Ovary (tissue), 9 donors: ENCODE data around the gene DNER. TPM values are rescaled to one million over a fixed set of nuclear protein-coding genes. Genes with fewer than 3 reads are reported as not detected.
"Not testable (repeated sequence)": the region's sequence is repeated elsewhere in the genome, so short reads cannot be mapped to it uniquely, and the experiment has no call there.

Experiments used
- DNase-seq, 5 donors: peaks; one replicate each; pipeline ENCODE4 v3.0.0-alpha.2; 2019 to 2020
- H3K27ac ChIP-seq, 2 donors: fragments of 200-600 bp; one replicate each; pipeline versions ENCODE4 v1.5.1 to v1.8.0; 2019 to 2022
- H3K27me3 ChIP-seq: fragments of 200-600 bp; one replicate; pipeline ENCODE4 v1.8.0; 2022
- H3K36me3 ChIP-seq: fragments of 200-600 bp; sonication (generic); one replicate; pipeline ENCODE4 v1.5.1; 2019
- H3K4me1 ChIP-seq: one replicate; pipeline ENCODE4 v1.8.1; 2013; ENCODE audit warnings: mild to moderate bottlenecking, moderate library complexity; ENCODE audit not compliant: insufficient read depth
- H3K4me3 ChIP-seq: fragments of 200-600 bp; sonication (generic); one replicate; pipeline ENCODE4 v1.5.1; 2017
- H3K9me3 ChIP-seq, 2 donors: fragments of 200-600 bp in 1 of 2; sonication (generic) in 1 of 2; one replicate each; pipeline versions ENCODE4 v1.5.1 to v1.8.1; 2013 to 2019; ENCODE audit warnings: mild to moderate bottlenecking in 1 of 2, moderate library complexity in 1 of 2
- EP300 ChIP-seq: sonication (generic); formaldehyde crosslinking; IDR thresholded peaks from one replicate; pipeline ENCODE4 v1.6.1; 2017; ENCODE audit warnings: antibody characterized with exemption
- POLR2A ChIP-seq: fragments of 450-650 bp; IDR thresholded peaks from one replicate; pipeline ENCODE4 v1.6.1; 2017; ENCODE audit warnings: antibody characterized with exemption, mild to moderate bottlenecking, moderate library complexity
- WGBS, 3 donors: extraction: QIAGEN DNeasy Blood & Tissue Kit in 1 of 3; methylation state at CpG; one replicate each; pipeline versions ENCODE4 v1.1.5 to v1.1.7; 2013 to 2017; 5-methylcytosine and 5-hydroxymethylcytosine counted together
- intact Hi-C, 4 donors: fragments of 100-400 bp; cut with DNase I; formaldehyde crosslinking; loops; one replicate each; pipeline versions ENCODE4 v1.11.0 to v1.15.1; 2022 to 2023
- polyA plus RNA-seq, 2 donors: library from polyadenylated mRNA; stranded (reverse); fragments of 200-250 nt in 1 of 2; fragments of 350-450 nt in 1 of 2; fragmentation: Illumina TruSeq in 1 of 2; extraction: RNeasy Lipid Tissue Mini Kit (QIAGEN cat#74804) in 1 of 2; gene quantifications; one replicate each; pipeline ENCODE4 v1.2.3, GENCODE V29; 2013 to 2014
- total RNA-seq, 7 donors: library from RNA; depleted of rRNA in 2 of 7; stranded (reverse); fragments of >200 nt in 2 of 7; fragmentation: NEBNext Ultra II Directional in 3 of 7; extraction: Animal tissue kit (Norgen Biotek cat#: 25700) in 3 of 7; gene quantifications; one replicate each; pipeline versions ENCODE4 v1.1.0 to v1.2.4, GENCODE V29; 2016 to 2023
- TF ChIP-seq, protein P1 (sequence below), 3 donors: fragments of 450-650 bp in 2 of 3; fragments of 200-600 bp in 1 of 3; IDR thresholded peaks; one replicate each; pipeline versions ENCODE4 v1.5.1 to v1.8.0; 2016 to 2022; ENCODE audit warnings: antibody characterized with exemption in 3 of 3, mild to moderate bottlenecking in 1 of 3
- donor health status: DM: no; HTN: no; CAD: no; lungs with moderate emphysema.
- donor health status: DM: no; HTN: no; CAD: no.
- donor health status: Bipolar disorder and iron deficiency.
- donor health status: DM: yes; HTN: yes; CAD: no.
- donor health status: DM: no; HTN: no; CAD: no.
- donor health status: DM: yes; HTN: yes; CAD: no.

The DNER gene
- total and polyA plus RNA-seq, 9 donors, result 0.17 to 2.7 (median 1.2) TPM; not detected in 1

DNA sequence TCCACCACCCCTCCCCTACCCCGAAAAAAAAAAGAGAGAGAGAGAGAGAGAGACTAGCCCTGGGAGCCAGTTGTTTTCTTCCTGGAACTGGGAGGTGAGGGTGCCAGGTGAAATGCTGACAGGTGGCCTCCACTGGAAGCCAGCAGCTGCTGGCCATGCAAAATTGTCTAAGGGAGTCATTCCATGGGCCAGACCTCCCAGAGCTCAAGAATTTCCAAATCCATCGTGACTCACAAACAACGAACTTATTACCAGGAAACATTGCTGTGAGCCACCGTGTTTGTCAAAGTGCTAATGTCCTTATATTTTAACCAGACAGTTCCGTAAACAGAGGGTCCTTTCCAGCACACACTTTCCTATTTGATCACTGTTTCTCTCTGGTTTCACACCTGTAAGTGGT lies 374.7 kb downstream of the DNER start:
- TF ChIP-seq POLR2A (no peak), EP300 (no peak)
- TF ChIP-seq, protein P1, sequence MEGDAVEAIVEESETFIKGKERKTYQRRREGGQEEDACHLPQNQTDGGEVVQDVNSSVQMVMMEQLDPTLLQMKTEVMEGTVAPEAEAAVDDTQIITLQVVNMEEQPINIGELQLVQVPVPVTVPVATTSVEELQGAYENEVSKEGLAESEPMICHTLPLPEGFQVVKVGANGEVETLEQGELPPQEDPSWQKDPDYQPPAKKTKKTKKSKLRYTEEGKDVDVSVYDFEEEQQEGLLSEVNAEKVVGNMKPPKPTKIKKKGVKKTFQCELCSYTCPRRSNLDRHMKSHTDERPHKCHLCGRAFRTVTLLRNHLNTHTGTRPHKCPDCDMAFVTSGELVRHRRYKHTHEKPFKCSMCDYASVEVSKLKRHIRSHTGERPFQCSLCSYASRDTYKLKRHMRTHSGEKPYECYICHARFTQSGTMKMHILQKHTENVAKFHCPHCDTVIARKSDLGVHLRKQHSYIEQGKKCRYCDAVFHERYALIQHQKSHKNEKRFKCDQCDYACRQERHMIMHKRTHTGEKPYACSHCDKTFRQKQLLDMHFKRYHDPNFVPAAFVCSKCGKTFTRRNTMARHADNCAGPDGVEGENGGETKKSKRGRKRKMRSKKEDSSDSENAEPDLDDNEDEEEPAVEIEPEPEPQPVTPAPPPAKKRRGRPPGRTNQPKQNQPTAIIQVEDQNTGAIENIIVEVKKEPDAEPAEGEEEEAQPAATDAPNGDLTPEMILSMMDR (IDR thresholded peaks at IDR 0.05), result no peak
- H3K27me3 ChIP-seq, result no peaks in the 10 kb centered on the region
- DNase-seq, result no peak
- no peaks in the 10 kb centered on the region for H3K9me3 ChIP-seq
- intact Hi-C loops, result loop anchor here in 2 of 4 donors (5.0 to 10.0 kb wide), 2 partner anchors 245 to 248 kb away; no protein-coding TSS in a partner anchor
- H3K27ac ChIP-seq, result no peak overlapping the region
- 89 to 93% (median 90%) methylated on average over 5 of the region's 5 CpGs for WGBS, 3 donors
- H3K36me3 ChIP-seq, result no peaks in the 10 kb centered on the region
- H3K4me1 ChIP-seq, result no peaks in the 10 kb centered on the region
- H3K4me3 ChIP-seq, result no peak overlapping the region

DNA sequence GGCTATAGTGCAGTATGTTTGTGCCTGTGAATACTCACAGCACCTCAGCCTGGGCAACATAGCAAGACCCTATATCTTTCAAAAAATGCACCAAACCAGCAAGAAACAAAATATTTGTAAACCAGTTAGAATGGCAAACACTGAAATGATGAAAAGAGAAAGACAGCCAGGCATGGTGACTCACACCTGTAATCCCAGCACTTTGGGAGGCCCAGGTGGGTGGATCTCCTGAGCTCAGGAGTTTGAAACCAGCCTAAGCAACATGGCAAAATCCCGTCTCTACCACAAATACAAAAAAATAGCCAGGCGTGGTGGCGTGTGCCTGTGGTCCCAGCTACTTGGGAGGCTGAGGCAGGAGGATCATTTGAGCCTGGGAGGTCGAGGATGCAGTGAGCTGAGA lies 375.2 kb downstream of the DNER start:
- H3K4me1 ChIP-seq, DNase-seq, H3K27me3 ChIP-seq, H3K9me3 ChIP-seq, H3K4me3 ChIP-seq, H3K27ac ChIP-seq, H3K36me3 ChIP-seq, intact Hi-C loops: not testable (repeated sequence)
- WGBS, 3 donors, result 89 to 94% (median 91%) methylated on average over 4 of the region's 4 CpGs

DNA sequence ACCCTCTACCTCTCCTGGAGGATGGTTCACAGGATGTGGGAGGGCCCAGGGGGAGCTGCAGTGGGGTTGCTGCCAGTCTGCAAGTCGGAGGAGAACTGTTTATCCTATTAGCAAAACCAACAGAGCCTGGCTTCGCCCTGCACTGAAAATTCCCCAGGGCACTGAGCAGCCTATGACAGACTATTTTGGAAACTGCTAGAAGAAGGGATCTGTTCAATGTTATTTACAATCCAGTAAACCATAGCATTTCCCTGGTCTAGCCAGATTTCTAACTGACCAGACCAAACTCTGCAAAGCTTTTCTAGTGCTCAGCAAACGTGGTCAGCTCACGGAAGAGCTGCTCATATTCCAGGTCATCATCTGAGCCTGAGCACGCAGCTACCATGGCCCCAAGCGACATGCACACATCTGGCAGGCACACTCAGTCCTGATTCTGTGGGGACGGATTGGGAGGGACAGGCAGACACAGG lies 378.4 kb downstream of the DNER start:
- no peak for DNase-seq

DNA sequence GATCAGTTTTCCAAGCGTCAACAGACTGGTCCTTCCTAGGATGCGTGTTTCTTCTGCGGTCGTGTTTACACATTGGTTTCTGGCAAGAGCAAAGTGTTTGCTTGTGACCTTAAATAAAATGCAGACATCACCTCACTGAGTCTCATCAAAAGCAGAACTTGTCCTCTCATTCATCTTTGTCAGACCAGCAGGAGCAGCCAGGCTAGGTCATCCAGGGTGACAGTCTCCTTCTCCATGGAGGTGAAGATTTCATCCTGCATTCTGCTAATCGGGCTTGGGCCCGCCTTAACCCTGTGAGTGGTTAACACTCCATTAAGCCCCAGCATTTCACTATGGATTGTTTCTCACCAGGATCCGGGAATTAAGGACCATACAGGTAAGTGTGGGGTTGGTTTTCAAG lies 379.0 kb downstream of the DNER start:
- H3K4me1 ChIP-seq, result no peaks in the 10 kb centered on the region
- 83 to 86% (median 86%) methylated on average over 7 of the region's 7 CpGs for WGBS, 3 donors
- DNase-seq, result no peak
- TF ChIP-seq POLR2A, result no peak
- TF ChIP-seq EP300, result no peak
- TF ChIP-seq, protein P1 (IDR thresholded peaks at IDR 0.05), result no peak
- H3K4me3 ChIP-seq, result no peak overlapping the region
- intact Hi-C loops, result no loop called here
- H3K27ac ChIP-seq, result no peak overlapping the region
- no peaks in the 10 kb centered on the region for H3K27me3 ChIP-seq
- H3K9me3 ChIP-seq, result no peaks in the 10 kb centered on the region
- H3K36me3 ChIP-seq, result no peaks in the 10 kb centered on the region

More for the DNA sequence above, 378.4 kb downstream of the DNER start:
- no peaks in the 10 kb centered on the region for H3K9me3 ChIP-seq
- no peaks in the 10 kb centered on the region for H3K4me1 ChIP-seq
- H3K4me3 ChIP-seq, result no peak overlapping the region
- 57 to 65% (median 64%) methylated on average over 7 of the region's 7 CpGs for WGBS, 3 donors
- TF ChIP-seq POLR2A, result no peak
- no peak for TF ChIP-seq EP300
- TF ChIP-seq, protein P1 (IDR thresholded peaks at IDR 0.05), result no peak
- H3K27me3 ChIP-seq, result no peaks in the 10 kb centered on the region
- H3K27ac ChIP-seq, result no peak overlapping the region
- intact Hi-C loops, result no loop called here
- no peaks in the 10 kb centered on the region for H3K36me3 ChIP-seq

DNA sequence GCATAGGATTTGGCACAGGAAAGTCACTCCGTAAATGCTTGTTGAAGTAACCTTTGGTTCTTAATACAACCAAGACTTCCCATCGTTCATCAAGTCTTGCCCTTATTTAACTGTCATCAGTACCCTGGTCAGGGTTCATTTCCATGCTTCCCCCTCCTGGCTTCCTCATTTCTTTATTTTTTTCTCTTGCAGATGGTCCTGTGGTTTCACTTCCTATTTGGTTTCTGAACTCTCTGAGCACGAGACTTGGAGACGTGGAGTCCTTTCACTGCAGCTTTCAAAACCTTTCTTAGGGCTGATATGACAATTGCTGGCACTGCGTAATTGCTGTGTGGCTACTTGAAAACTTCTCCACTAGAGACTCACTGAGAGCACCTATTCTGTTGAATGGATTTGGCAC lies 383.4 kb downstream of the DNER start:
- no peak for TF ChIP-seq POLR2A
- TF ChIP-seq, protein P1 (IDR thresholded peaks at IDR 0.05), result no peak
- TF ChIP-seq EP300, result no peak
- intact Hi-C loops, result no loop called here
- no peak for DNase-seq
- H3K4me1 ChIP-seq, result no peaks in the 10 kb centered on the region
- H3K4me3 ChIP-seq, result no peak overlapping the region
- H3K36me3 ChIP-seq, result no peaks in the 10 kb centered on the region
- 69 to 81% (median 71%) methylated on average over 5 of the region's 5 CpGs for WGBS, 3 donors
- no peaks in the 10 kb centered on the region for H3K27me3 ChIP-seq
- H3K9me3 ChIP-seq, result no peaks in the 10 kb centered on the region
- no peak overlapping the region for H3K27ac ChIP-seq
